Cardiac fibroblast (primary cell): ENCODE data around the gene ZMAT5.

Experiments used
- DNase-seq, 2 donors: peaks; one replicate each; pipeline versions ENCODE4 v3.0.0 to v3.0.0-alpha.2; 2010; ENCODE audit warnings: low read depth in 2 of 2
- H3K4me3 ChIP-seq, 2 donors: replicated peaks in 1 of 2; 1 replicate in 1 of 2; 2 replicates in 1 of 2; pipeline ENCODE4 v1.5.1; 2011; ENCODE audit warnings: low read depth in 2 of 2, low read length in 2 of 2, mild to moderate bottlenecking in 2 of 2, moderate library complexity in 1 of 2
- TF ChIP-seq, protein P1 (sequence below): IDR thresholded peaks from one replicate; pipeline ENCODE4 v1.5.1; 2011; ENCODE audit warnings: low read depth, mild to moderate bottlenecking, low read length, inconsistent platforms

The ZMAT5 gene

DNA sequence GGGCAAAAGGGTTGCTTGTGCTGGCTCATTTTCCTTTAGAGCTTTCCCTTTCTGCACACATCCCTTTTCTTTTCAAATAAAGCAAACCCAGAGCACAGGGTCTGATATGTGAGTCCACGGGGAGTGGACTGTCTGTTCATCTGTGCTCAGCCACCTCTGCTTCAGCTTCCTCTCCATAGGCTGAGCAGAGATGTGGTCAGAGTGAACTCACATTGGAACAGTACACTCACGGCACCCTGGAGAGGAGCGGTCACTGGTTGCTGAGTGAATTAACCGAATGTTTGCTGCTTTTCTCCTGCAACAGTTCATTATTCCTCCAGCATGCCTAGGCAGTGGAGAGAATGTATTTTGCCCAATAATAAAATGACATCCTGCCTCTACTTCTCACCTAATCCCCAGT is 83.3 kb downstream of the ZMAT5 start:
- no peak for DNase-seq
- TF ChIP-seq, protein P1, sequence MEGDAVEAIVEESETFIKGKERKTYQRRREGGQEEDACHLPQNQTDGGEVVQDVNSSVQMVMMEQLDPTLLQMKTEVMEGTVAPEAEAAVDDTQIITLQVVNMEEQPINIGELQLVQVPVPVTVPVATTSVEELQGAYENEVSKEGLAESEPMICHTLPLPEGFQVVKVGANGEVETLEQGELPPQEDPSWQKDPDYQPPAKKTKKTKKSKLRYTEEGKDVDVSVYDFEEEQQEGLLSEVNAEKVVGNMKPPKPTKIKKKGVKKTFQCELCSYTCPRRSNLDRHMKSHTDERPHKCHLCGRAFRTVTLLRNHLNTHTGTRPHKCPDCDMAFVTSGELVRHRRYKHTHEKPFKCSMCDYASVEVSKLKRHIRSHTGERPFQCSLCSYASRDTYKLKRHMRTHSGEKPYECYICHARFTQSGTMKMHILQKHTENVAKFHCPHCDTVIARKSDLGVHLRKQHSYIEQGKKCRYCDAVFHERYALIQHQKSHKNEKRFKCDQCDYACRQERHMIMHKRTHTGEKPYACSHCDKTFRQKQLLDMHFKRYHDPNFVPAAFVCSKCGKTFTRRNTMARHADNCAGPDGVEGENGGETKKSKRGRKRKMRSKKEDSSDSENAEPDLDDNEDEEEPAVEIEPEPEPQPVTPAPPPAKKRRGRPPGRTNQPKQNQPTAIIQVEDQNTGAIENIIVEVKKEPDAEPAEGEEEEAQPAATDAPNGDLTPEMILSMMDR = no peak

More for the DNA sequence above, 83.3 kb downstream of the ZMAT5 start:
- H3K4me3 ChIP-seq = no peak overlapping the region
